HG03354 (cell line): ENCODE measurements around the gene ZNF782.
"Not testable (repeated sequence)": the region's sequence is repeated elsewhere in the genome, so short reads cannot be mapped to it uniquely, and the experiment has no call there.

Source experiments
- ATAC-seq: cut with Tn5 transposase; IDR thresholded peaks from one replicate; pipeline ENCODE4 v1.9.1; 2021; ENCODE audit warnings: mild to moderate bottlenecking; ENCODE audit not compliant: unreplicated experiment, poor library complexity, severe bottlenecking

The ZNF782 gene

GRCh38 chr9:96853781-96854650 lies at the start of gene ZNF782:
ZNF782 (minus strand) TSS chr9:96854514; CDS start chr9:96851961, 2,553 bp downstream.
- peak; percentile 90 for ATAC-seq

- ATAC-seq = not testable (repeated sequence)
Measured at GRCh38 chr9:96900010-96900409, 45.7 kb upstream of the ZNF782 start.

- ATAC-seq = no peak
Measured at GRCh38 chr9:96892131-96892530, 37.8 kb upstream of the ZNF782 start.

GRCh38 chr9:96888591-96888990 lies 34.3 kb upstream of the ZNF782 start:
- no peak for ATAC-seq

GRCh38 chr9:96885424-96885823 lies 31.1 kb upstream of the ZNF782 start:
- ATAC-seq = no peak

GRCh38 chr9:96884443-96884842 lies 30.1 kb upstream of the ZNF782 start:
- no peak for ATAC-seq

- ATAC-seq = no peak
Measured at GRCh38 chr9:96883922-96884321, 29.6 kb upstream of the ZNF782 start.

GRCh38 chr9:96877269-96877668 lies 23.0 kb upstream of the ZNF782 start:
- no peak for ATAC-seq

- peak; percentile 62 for ATAC-seq
Measured at GRCh38 chr9:96875461-96876142, 21.3 kb upstream of the ZNF782 start.

- ATAC-seq = peak; percentile 71
Measured at GRCh38 chr9:96874947-96875460, 20.7 kb upstream of the ZNF782 start.

- ATAC-seq = no peak
Measured at GRCh38 chr9:96874201-96874785, 20.0 kb upstream of the ZNF782 start.

- no peak for ATAC-seq
Measured at GRCh38 chr9:96871176-96871575, 16.9 kb upstream of the ZNF782 start.

- no peak for ATAC-seq
Measured at GRCh38 chr9:96868709-96869108, 14.4 kb upstream of the ZNF782 start.

- ATAC-seq = no peak
Measured at GRCh38 chr9:96867079-96867804, 12.9 kb upstream of the ZNF782 start.

GRCh38 chr9:96865240-96865639 lies 10.9 kb upstream of the ZNF782 start:
- not testable (repeated sequence) for ATAC-seq

- no peak for ATAC-seq
Measured at GRCh38 chr9:96859461-96860198, 5.3 kb upstream of the ZNF782 start.

- no peak for ATAC-seq
Measured at GRCh38 chr9:96858670-96859069, 4.4 kb upstream of the ZNF782 start.

- ATAC-seq = no peak
Measured at GRCh38 chr9:96858018-96858573, 3.8 kb upstream of the ZNF782 start.
